GM12872 (cell line): ENCODE results near the gene DDX49.

ENCODE experiments used
- CTCF ChIP-seq: IDR thresholded peaks from 3 replicates; pipeline ENCODE4 v1.5.1; 2011; ENCODE audit warnings: low read depth, mild to moderate bottlenecking, low read length, moderate library complexity; ENCODE audit not compliant: insufficient read depth

Gene DDX49

DNA sequence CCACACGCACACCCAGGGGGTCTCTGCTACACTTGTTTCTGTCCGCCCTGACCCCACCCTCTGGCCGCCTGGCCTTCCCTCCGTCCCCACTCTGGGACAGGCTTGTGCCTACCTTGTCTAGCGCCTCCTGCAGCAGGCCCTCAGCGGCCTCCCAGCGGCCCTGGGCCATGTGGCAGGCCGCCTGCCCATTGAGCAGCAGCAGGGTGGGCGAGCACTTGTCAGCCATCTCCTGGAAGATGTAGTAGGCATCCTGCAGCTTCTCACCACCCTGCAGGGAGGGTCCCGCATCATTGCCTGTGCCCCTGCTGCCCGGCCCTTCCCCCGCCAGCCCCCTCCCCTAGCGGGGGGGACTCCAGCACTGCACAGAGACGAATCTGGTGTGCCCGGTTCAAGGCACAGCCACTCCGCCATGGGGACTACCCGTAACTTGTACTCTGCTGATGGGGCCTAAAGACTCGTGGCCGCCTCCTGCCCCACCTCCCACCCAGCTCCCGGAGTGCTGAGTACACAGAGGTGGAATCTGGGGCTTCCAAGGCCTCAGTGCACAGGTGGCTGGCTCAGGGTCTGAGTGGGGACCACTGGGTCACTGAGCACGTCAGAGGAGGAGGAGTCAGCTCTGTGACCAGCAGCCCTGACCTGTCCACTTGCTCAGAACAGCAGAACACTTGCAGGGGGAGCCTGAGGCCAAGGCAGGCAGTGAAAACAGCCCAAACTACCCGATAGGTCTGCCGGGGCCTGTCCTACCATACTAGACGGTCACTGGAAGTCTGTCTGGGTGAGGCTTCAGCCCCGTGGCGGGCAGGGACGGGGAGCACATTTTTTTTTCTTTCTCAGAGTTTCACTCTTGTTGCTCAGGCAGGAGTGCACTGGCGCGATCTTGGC, 16.1 kb upstream of the DDX49 start:
- TF ChIP-seq CTCF: no peak

GRCh38 chr19:18904334-18905057, 15.0 kb upstream of the DDX49 start:
- no peak for TF ChIP-seq CTCF

DNA sequence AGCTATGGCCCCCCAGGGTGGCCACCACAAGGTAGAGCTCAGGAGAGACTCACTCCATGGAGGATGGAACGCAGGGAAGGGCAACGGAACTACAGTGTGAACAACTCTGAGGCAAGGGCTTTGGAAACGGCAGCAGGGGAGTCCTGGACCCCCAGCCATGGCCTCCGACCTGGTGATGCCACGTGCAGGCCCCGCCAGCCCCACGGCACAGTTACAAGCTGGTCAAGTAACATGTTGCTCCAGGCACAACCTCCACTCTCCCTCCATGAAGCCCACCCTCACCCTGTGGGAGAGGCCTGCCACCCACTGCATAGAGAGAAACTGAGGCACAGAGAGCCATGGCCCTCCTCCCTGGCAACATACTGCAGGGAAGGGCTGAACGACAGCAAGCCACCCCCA, 14.5 kb upstream of the DDX49 start:
- no peak for TF ChIP-seq CTCF

DNA sequence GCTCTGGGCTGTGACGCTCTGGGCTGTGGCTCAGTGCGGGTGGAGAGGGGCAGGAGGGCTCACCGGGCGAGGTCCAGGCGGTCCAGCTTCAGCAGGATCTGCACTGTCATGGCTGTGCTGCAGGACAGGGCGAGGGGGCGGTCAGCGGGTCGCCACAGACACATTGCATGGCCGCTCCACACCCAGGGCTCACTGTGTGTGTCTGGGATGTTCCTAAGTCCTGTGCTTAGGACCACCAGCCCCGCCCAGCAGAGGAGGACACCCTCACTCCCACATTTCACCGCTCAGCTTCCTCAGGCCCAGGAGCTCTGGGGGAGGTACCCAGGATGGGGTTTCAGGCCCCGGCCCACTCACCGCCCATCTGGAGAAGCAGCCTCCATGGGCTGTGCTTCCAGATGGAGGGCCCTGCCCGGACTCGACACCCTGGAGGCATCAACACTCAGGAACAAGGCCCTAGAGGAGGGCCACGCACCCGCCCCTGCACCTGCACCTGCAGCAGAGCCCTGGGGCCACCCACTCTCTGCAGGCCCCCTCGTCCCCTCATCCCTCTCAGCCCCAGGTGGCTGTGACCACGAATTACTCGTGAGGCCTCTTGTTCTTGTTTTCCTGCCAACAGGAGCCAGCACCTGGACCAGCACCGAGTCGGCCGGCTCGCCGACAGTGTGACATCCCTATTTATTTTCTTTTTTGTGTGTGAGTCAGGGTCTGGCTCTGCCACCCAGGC, 13.8 kb upstream of the DDX49 start:
- no peak for TF ChIP-seq CTCF

- no peak for TF ChIP-seq CTCF
Observed at GRCh38 chr19:18906605-18907519, 12.7 kb upstream of the DDX49 start.

GRCh38 chr19:18908917-18909619, 10.4 kb upstream of the DDX49 start:
- no peak for TF ChIP-seq CTCF
